Forelimb muscle (tissue), 1 donor: ENCODE results near the gene ADAM22. TPM values are rescaled to one million over a fixed set of nuclear protein-coding genes. Genes with fewer than 3 reads are reported as not detected.
"Not testable (repeated sequence)": the region's sequence is repeated elsewhere in the genome, so short reads cannot be mapped to it uniquely, and the experiment has no call there.

Source experiments
- DNase-seq: peaks from one replicate; pipeline ENCODE4 v3.0.0-alpha.2; 2013; ENCODE audit warnings: low read depth
- polyA plus RNA-seq: library from polyadenylated mRNA; unstranded; fragments of 120-200 nt; gene quantifications from one replicate; pipeline ENCODE4 v1.2.1, GENCODE V29; 2013; ENCODE audit not compliant: insufficient read length

Gene ADAM22, protein sequence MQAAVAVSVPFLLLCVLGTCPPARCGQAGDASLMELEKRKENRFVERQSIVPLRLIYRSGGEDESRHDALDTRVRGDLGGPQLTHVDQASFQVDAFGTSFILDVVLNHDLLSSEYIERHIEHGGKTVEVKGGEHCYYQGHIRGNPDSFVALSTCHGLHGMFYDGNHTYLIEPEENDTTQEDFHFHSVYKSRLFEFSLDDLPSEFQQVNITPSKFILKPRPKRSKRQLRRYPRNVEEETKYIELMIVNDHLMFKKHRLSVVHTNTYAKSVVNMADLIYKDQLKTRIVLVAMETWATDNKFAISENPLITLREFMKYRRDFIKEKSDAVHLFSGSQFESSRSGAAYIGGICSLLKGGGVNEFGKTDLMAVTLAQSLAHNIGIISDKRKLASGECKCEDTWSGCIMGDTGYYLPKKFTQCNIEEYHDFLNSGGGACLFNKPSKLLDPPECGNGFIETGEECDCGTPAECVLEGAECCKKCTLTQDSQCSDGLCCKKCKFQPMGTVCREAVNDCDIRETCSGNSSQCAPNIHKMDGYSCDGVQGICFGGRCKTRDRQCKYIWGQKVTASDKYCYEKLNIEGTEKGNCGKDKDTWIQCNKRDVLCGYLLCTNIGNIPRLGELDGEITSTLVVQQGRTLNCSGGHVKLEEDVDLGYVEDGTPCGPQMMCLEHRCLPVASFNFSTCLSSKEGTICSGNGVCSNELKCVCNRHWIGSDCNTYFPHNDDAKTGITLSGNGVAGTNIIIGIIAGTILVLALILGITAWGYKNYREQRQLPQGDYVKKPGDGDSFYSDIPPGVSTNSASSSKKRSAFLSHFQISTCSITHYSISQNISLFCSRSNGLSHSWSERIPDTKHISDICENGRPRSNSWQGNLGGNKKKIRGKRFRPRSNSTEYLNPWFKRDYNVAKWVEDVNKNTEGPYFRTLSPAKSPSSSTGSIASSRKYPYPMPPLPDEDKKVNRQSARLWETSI
- 9.1 TPM for polyA plus RNA-seq

DNA sequence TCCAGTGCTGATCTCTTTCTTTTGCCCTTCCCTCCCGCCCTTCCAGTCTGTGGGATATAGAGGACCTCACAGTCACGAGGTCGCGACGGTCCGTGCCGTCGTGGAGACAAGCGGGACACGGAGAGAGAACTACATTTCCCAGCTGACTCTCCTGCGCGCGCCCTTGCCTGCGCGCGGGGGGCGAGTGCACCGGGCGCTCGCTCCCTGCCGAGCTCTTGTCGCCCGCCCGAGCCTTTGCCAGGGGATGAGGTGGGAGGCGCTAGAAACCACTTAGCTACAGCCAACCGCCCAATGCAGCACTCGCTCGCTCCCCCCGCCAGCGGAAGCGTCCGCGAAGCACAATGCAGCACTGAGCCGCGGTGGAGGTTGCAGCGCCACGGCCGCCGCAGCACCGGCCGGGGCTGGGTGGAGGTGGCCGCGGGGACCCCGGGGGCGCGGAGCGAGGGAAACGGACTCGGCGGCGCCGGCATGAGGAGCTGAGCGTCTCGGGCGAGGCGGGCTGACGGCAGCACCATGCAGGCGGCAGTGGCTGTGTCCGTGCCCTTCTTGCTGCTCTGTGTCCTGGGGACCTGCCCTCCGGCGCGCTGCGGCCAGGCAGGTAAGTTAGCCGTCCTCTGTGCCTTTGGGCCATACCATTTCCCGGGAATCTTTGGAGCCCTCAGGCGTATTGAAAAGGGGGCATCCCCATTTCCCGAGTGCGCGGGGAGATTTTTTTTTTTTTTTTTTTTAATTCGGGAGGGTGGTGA is at the start of gene ADAM22:
Gene ADAM22 (plus strand): TSS at position 299 of the 746 bp plus-strand sequence. CDS start 215 bp downstream, at position 514.
- peak; percentile 50 for DNase-seq

DNA sequence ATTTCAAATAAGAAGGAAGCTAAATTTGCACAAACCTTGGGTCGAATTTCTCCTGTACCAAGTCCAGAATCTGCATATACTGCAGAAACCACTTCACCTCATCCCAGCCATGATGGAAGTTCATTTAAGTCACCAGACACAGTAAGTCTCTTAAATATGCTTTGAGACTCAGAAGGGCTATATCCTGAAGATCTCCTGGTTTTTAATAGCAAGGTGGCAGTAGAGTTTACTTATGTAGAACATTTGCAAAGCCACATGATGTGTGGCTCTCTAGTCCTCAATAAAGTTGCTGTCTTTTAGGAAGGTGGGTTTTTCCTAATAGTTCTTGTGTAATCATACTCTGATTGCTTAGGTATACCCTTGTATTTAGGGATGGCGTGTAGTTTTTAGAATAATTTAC is 49.0 kb upstream of the ADAM22 start:
- no peak for DNase-seq

DNA sequence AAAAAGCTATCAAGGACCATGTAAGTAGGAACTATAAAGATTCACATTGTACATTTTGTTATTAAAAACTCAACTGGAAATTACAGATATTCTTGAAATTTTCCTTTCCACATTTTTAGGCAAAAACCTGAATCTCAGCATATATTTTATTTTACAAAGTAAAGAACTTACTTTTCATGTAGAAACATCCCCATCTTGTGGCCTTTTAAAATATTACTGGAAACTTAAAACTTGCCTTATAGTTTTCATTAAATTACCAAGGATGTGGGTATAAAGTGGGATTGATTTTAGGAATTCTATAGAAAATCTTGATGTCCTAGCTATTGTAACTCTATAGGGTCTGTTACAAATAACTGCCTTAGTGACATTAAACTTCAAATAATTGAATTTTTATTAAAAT is 47.2 kb upstream of the ADAM22 start:
- DNase-seq, result no peak

DNA sequence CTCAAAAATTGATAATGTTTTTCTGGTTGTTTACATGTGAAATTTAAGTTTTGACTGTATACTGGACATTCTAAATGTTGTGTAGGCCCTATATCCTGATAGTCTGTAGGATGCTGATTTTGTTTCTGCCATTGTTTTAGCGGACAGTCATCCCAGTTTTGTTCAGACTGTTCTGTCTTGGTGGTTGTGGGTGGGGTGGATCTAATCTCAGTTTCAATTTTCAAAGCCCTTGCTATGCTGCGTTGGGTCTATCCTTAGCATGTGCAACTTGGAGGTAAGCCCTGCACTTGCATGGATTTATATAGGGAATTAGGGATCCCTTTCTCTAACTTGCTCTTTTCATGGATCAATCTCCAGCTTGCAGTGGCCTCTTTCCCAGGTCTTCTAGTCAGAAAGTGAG is 38.7 kb upstream of the ADAM22 start:
- no peak for DNase-seq

DNA sequence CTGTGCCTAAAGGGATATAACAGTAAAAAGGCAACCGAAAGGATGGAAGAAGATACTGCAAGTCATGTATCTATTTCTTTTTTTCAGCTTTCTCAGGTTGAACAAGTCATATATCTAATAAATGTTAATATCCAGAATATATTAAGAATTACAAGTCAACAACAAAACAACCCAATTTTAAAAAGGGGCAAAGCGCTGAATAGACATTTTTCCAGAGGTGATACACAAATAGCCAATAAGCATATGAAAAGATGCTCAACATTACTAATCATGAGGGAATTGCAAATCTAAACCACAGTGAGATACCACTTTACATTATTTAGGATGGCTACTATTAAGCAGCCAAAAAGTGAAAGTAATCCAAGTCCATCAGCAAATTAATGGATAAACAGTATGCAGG is 34.8 kb upstream of the ADAM22 start:
- no peak for DNase-seq

DNA sequence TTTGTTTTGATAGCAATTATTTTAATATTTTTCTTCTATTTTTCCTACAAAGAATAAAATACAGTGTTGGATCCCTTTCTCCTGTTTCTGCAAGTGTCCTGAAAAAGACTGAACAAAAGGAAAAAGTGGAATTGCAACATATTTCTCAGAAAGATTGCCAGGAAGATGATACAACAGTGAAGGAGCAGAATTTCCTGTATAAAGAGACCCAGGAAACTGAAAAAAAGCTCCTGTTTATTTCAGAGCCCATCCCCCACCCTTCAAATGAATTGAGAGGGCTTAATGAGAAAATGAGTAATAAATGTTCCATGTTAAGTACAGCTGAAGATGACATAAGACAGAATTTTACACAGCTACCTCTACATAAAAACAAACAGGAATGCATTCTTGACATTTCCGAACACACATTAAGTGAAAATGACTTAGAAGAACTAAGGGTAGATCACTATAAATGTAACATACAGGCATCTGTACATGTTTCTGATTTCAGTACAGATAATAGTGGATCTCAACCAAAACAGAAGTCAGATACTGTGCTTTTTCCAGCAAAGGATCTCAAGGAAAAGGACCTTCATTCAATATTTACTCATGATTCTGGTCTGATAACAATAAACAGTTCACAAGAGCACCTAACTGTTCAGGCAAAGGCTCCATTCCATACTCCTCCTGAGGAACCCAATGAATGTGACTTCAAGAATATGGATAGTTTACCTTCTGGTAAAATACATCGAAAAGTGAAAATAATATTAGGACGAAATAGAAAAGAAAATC is 26.7 kb upstream of the ADAM22 start:
- not testable (repeated sequence) for DNase-seq

DNA sequence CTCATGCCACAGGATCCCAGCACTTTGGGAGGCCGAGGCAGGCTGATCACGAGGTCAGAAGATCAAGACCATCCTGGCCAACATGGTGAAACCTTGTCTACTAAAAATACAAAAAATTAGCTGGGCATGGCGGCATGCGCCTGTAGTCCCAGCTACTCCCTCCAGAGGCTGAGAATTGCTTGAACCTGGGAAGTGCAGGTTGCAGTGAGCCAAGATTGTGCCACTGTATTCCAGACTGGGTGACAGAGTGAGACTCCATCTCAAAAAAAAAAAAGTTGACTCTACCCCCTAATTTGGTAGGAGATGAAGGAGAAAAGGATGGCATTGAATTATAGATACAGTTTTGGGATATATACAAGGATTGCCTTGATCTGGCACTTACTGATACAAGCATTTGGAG is 25.2 kb upstream of the ADAM22 start:
- not testable (repeated sequence) for DNase-seq

DNA sequence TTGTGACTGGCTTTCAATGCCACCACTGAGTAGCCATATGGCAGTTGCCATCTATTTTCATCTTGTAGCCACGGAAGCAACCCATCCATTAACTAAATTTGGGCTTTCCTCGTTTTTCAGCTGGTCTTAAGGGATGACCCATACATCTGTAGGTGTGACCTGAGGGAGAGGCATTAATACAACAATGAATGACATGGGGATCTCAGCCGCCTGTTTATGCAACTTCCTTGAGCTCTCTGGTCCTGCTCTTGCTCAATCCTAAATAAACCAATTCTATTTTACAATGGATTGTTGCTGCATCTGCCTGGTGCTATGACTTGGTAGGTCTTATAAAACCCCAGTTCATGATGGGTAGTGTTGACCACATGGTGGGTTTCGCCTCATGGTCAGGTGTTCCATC is 21.9 kb upstream of the ADAM22 start:
- no peak for DNase-seq

DNA sequence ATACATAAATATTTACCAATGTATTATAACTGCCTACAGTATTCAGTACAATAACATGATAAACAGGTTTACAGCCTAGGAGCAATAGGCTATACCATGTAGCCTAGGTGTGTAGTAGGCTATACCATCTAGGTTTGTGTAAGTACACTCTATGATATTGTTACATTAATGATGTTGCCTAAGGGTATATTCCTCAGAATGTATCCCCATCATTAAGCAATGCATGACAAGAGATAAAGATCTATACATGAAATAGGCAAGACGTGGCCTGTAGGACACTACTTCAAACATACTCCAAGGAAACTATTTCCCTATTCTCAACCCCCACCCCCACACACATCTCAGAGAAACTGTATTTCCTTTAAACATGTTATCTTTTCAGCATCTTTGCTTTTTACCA is 15.3 kb upstream of the ADAM22 start:
- no peak for DNase-seq

DNA sequence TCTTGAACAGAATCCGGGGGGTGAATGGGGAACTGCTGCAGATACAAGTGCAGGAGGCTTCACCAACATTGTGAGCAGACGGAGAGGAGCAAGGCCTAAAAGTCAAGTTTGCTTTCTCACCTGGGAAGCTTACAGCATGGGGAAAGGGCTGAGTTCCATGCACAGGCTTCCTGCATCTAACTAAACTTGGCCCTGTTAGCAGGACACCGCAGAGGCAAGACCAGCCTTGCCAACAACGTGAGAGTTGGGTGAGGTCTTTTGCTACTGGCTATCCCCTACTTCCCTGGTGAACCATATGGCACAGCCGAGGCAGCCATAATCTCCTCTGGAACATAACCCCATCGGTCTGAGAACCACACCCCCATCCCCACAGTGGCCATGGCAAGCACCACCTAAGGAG is 14.2 kb upstream of the ADAM22 start:
- no peak for DNase-seq

DNA sequence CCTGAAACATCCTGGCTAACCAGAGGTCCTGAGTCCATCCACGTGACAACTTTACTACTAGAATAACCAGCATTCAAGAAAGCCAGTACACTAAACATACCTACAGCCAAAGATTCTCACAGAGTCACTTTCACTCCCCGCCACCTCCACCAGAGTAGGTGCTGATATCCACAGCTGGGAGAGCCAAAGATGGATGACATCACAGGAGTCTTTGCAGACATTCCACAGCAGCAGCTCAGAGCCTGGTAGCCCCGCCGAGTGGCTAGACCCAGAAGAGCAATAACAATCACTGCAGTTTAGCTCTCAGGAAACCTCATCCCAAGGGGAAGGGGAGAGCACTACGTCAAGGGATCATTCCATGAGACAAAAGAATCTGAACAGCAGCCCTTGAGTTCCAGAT is 13.5 kb upstream of the ADAM22 start:
- no peak for DNase-seq

DNA sequence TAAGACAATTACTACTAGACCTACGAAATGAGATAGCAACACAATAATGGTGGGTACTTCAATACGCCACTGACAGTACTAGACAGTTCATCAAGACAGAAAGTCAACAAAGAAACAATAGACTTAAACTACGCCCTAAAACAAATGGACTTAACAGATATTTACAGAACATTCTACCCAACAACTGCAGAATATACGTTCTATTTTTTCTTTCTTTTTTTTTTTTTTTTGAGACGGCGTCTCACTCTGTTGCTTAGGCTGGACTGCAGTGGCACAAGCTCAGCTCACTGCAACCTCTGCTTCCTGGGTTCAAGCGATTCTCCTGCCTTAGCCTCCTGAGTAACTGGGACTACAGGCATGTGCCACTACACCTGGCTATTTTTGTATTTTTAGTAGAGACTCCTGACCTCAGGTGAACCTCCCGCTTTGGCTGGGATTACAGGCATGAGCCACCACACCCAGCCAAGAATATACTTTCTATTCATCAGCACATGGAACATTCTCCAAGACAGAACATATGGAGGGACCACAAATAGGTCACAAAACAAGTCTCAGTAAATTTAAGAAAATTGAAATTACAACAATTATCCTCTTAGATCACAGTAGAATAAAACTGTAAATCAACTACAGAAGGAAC is 11.2 kb upstream of the ADAM22 start:
- not testable (repeated sequence) for DNase-seq

DNA sequence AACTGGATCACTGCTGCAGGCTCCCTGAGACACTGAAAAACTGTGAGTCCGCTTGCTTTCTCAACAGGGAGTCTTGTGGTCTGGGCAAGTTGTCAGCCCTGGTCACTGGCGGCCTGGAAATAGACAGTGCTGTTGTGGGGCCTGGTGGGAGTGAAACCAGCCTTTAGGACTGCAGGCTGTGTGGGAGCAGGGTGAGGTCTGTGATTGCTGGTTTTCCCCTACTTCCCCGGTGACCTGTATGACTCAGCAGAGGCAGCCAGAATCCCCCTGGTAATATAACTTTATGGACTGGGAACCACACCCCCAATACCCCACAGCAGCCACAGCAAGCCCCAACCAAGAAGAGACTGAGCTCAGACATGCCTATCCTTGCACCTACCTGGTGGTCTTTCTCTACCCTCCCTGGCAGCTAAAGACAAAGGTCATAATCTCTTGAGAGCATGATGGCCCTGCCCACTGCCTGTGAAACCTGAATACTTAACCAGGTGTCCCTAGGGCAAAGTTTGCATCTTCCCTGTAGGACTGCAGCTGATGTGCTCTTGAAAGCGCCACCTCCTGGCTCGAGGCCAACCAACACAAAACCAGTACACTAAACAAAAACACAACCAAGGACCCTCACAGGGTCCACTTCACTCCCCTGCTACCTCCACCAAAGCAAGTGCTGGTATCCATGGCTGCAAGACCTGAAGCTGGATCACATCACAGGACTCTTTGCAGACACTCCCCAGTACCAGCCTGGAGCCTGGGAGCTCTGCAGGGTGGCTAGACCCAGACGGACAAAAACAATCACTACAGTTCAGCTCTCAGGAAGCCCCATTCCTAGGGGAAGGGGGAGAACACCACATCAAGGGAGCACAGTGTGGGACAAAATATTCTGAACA is 7.2 kb upstream of the ADAM22 start:
- no peak for DNase-seq

DNA sequence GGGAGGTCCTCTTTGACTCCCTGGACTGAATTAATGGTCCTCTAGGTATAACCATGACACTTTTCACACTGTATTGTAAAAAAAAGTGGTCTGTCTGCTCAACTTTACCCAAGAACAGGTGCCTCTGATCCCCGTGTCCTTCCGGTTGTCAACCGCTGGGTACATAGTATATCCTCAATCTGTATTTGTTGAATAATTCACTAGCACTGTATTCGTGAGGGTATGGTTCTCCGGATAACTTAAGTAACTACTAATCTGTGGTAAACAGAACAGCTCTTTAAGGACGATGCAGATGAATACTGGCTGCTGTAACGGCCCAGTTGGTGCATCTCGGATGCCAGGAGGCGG is 472 bp upstream of the ADAM22 start:
- no peak for DNase-seq

DNA sequence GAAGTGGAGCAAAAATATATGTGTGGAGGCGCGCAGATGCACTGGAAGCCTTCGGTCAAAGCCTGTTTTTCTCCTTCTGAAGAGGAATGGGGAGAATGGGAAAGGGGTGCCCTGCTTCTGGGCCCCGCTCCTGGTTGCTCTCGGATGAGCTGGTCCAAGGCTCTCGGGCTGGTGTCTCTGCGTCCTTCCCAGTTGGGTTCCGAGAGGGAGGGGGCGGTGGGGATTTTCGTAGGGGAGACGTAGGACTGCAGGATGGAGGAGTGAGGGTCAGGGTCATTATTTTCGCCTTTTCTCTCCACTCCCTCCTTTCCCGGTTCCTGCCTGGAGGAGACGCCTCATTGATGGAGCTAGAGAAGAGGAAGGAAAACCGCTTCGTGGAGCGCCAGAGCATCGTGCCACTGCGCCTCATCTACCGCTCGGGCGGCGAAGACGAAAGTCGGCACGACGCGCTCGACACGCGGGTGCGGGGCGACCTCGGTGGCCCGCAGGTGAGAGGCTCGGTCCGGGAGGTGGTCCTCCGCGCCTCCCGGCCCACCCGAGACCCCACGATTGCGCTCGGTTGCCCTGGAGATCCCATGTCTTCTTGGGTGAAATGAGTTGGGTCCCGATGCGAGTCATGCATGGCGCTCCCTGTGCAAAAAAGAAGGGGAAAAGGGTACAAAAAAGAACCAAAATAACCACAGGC is 790 bp downstream of the ADAM22 start:
- no peak for DNase-seq

DNA sequence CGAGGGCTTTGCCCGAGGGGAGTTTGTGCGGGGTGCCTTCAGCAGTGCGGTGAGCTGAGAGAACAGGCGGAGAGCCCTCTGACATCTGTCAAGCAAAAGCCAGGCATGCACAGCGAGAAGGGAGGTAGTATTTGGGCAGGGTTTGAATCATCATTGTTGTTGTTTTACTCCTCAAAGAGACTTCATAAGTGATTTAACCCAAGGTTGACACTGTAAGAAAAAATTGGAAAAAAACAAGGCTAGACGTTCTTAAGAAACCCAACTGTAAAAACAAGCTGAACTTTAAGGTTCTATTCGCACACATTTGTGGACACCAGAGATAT is 1.3 kb downstream of the ADAM22 start:
- no peak for DNase-seq

DNA sequence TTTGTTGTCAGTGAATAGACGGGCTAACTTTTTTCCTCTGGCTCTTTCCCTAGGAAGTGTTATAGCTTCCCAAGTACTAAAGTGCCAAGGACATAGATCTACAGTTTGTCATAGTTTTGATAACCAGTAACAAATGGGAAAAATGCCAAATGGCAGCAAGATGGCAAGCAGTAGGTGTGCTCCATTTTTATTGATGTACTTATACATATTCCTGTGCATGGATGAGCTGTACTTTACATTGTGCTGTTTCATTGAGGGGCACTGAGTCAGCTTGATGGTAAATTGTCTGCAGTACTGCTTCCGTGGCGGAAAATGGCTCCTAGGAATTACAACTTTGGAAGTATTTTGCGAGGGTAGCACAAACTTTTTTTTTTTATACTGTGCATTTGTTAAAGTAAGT is 7.1 kb downstream of the ADAM22 start:
- DNase-seq, result no peak

DNA sequence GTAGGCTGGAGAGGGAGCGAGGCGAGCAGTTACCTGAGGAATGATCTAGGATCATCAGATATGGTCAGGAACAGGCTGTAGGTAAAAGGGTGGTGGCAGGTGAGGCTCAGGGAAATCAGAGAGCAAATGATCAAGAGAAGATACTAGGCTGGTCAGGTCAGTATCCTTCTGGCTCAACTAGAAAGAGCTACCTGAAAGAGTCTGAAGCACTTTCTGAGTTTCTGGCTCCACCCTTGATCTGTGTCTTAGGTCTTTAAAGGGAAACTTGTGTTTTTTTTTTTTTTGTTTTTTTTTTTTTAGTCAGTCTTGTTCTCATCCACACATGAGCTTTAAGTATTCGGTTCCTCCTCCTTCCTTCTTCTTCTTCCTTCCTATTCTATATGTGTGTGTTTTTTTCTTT is 10.5 kb downstream of the ADAM22 start:
- DNase-seq, result no peak

DNA sequence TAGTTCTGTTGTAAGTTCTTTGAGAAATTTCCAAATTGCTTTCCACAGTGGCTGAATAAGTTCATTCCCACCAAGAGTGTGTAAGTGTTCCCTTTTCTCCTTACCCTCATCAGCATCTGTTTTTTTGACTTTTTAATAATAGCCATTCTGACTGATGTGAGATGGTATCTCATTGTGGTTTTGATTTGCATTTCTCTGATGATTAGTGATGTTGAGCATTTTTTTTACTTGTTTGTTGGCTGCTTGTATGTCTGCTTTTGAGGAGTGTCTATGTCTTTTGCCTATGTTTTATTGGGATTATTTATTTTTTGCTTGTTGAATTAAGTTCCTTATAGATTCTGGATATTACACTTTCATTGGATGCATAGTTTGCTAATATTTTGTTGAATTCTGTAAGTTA is 11.9 kb downstream of the ADAM22 start:
- DNase-seq, result not testable (repeated sequence)
